GM23248 (cell line): ENCODE results near the gene CAPN13. TPM values are rescaled to one million over a fixed set of nuclear protein-coding genes. Genes with fewer than 3 reads are reported as not detected.

ENCODE experiments used
- DNase-seq: peaks from one replicate; pipeline ENCODE4 v3.0.0-alpha.2; 2015
- H2AFZ ChIP-seq: fragments of 200-600 bp; sonication (generic); 2 replicates; pipeline ENCODE4 v1.6.1; 2016; ENCODE audit warnings: antibody characterized with exemption
- H3F3A ChIP-seq: fragments of 200-600 bp; sonication (generic); 2 replicates; pipeline ENCODE4 v1.6.1; 2016; ENCODE audit warnings: mild to moderate bottlenecking, antibody characterized with exemption, mixed run types; ENCODE audit not compliant: insufficient read depth
- H3K27ac ChIP-seq: fragments of 200-600 bp; sonication (generic); 2 replicates; pipeline ENCODE4 v1.5.1; 2016; ENCODE audit warnings: mild to moderate bottlenecking
- H3K27me3 ChIP-seq: fragments of 200-600 bp; sonication (generic); replicated peaks from 2 replicates; pipeline ENCODE4 v1.6.1; 2016; ENCODE audit warnings: mild to moderate bottlenecking; ENCODE audit not compliant: insufficient read depth
- H3K36me3 ChIP-seq: fragments of 200-600 bp; sonication (generic); 2 replicates; pipeline ENCODE4 v1.6.1; 2016; ENCODE audit warnings: low read depth, mild to moderate bottlenecking
- H3K4me1 ChIP-seq: fragments of 200-600 bp; sonication (generic); 2 replicates; pipeline ENCODE4 v1.6.1; 2016; ENCODE audit warnings: mild to moderate bottlenecking; ENCODE audit not compliant: insufficient read depth
- H3K4me2 ChIP-seq: fragments of 200-600 bp; sonication (generic); one replicate; pipeline ENCODE4 v1.6.1; 2016; ENCODE audit warnings: mild to moderate bottlenecking; ENCODE audit not compliant: unreplicated experiment
- H3K4me3 ChIP-seq: fragments of 200-600 bp; sonication (generic); 2 replicates; pipeline ENCODE4 v1.5.1; 2016; ENCODE audit warnings: mild to moderate bottlenecking
- H3K79me2 ChIP-seq: fragments of 200-600 bp; sonication (generic); 2 replicates; pipeline ENCODE4 v1.6.1; 2016; ENCODE audit warnings: mild to moderate bottlenecking; ENCODE audit not compliant: insufficient read depth
- H3K9ac ChIP-seq: fragments of 200-600 bp; sonication (generic); 2 replicates; pipeline ENCODE4 v1.6.1; 2016; ENCODE audit warnings: mild to moderate bottlenecking
- H3K9me2 ChIP-seq: fragments of 200-600 bp; sonication (generic); 2 replicates; pipeline ENCODE4 v1.6.1; 2016; ENCODE audit warnings: mixed run types, mild to moderate bottlenecking, moderate library complexity; ENCODE audit not compliant: insufficient read depth
- H3K9me3 ChIP-seq: fragments of 200-600 bp; sonication (generic); one replicate; pipeline ENCODE4 v1.6.1; 2017; ENCODE audit warnings: low read depth
- H4K20me1 ChIP-seq: fragments of 200-600 bp; sonication (generic); 2 replicates; pipeline ENCODE4 v1.6.0; 2016; ENCODE audit not compliant: insufficient read depth
- EZH2 ChIP-seq: fragments of 200-600 bp; sonication (generic); IDR thresholded peaks from 2 replicates; pipeline ENCODE4 v1.6.1; 2018; ENCODE audit warnings: antibody characterized with exemption, mild to moderate bottlenecking; ENCODE audit not compliant: insufficient read depth, poor library complexity, severe bottlenecking
- EZH2phosphoT487 ChIP-seq: fragments of 200-600 bp; sonication (generic); IDR thresholded peaks from 2 replicates; pipeline ENCODE4 v1.6.1; 2018; ENCODE audit warnings: antibody characterized with exemption, moderate library complexity, mild to moderate bottlenecking, low read depth; ENCODE audit not compliant: insufficient read depth
- WGBS, 2 experiments: methylation state at CpG; one replicate each; pipeline ENCODE4 v1.1.6; 2015 to 2017; ENCODE audit warnings: low lambda C conversion rate in 2 of 2, low coverage in 1 of 2; ENCODE audit errors: missing lambda C conversion rate in 2 of 2; 5-methylcytosine and 5-hydroxymethylcytosine counted together
- in situ Hi-C: fragments of 300-500 bp; cut with MboI; formaldehyde crosslinking; loops from 2 replicates; pipeline ENCODE4 v1.15.0; 2020
- polyA plus RNA-seq: library from polyadenylated mRNA; unstranded; fragments of >200 nt; fragmentation: Nextera tagmentation; extraction: Ambion mirVana; gene quantifications from 2 replicates; pipeline ENCODE4 v1.2.1, GENCODE V29; 2016
- total RNA-seq: library from RNA; depleted of rRNA; stranded (reverse); fragments of >200 nt; shearing (Covaris generic); gene quantifications from 2 replicates; pipeline ENCODE4 v1.2.3, GENCODE V29; 2014

The CAPN13 gene
- total and polyA plus RNA-seq, 2 experiments from 2014 or later, result not detected

DNA sequence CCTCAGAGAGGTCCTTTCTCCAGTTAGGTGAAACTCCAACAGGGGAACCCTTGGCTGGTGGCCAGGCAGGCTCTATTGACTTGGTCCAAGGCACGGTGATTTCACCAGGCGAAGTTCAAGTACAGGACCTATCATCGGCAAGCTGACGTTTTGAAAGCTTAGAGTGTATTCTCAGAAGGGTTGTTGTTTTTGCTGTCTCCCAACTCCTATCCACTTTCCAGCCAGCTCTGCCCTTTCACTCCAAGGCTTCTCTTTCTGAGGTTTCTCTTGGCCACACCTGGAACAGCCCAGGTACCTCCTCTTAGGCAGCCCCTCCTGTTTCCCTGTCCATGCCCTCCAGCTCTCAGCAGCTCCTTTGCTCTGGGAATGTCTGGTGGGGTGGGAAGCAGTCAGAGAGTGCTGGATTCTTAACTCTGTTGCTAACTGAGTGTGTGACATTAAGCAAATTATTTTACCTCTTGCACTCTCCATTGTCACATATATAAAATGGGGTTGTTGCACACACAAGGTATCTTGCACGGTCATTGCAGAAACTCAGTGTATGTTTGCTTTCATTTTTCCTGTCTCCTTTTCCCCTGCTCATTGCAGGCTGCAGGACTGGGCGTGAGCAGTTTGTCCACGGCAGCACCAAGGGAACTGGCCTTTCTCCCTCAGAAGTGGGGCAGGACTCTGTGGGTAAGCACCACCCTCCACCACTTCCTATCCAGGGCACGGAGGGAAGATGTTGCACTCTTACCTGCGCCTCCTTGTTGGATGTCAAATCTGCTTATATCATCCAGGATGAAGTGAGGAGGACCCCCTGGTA, 30.2 kb downstream of the CAPN13 start:
- no peaks in the 10 kb centered on the region for H3K79me2 ChIP-seq
- no peaks in the 10 kb centered on the region for H3K36me3 ChIP-seq
- H3K4me2 ChIP-seq, result no peak overlapping the region
- TF ChIP-seq EZH2 (no peak), EZH2phosphoT487 (no peak)
- no peaks in the 10 kb centered on the region for H3K9me3 ChIP-seq
- WGBS, 2 experiments, result 53 to 59% methylated on average over 9 of the region's 9 CpGs
- no peaks in the 10 kb centered on the region for H3K4me1 ChIP-seq
- no peaks in the 10 kb centered on the region for H4K20me1 ChIP-seq
- in situ Hi-C loops, result no loop called here
- no peak overlapping the region for H3K9ac ChIP-seq
- H3F3A ChIP-seq, result no peaks in the 10 kb centered on the region
- H3K9me2 ChIP-seq, result no peaks in the 10 kb centered on the region
- no peak overlapping the region for H2AFZ ChIP-seq
- no peak overlapping the region for H3K27ac ChIP-seq
- no peak for DNase-seq
- no peak overlapping the region for H3K4me3 ChIP-seq
- peaks cover 53% of the 10 kb centered on the region for H3K27me3 ChIP-seq

DNA sequence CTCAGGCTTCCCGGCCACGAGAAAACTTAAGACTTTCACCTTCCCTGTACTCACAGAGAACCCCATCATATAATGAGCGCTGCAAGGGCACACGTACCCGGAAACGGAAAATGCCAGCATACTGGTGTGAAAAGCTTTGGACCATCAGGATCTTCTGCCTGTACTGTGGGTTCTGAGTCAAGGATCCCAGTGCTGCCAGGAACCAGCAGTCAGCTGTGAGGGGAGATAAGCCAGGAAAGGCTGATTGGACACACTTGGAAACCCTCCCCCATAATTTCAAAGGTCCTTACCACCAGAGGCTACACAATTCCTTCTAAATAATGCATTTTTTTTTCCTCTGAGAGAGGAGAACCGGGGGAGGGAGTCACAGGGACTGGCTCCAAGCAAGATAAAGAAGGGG, 31.4 kb downstream of the CAPN13 start:
- H3K9me2 ChIP-seq, result no peaks in the 10 kb centered on the region
- 26 to 32% methylated on average over 7 of the region's 7 CpGs for WGBS, 2 experiments
- H3K9me3 ChIP-seq, result no peaks in the 10 kb centered on the region
- in situ Hi-C loops, result no loop called here
- no peaks in the 10 kb centered on the region for H3K4me1 ChIP-seq
- H2AFZ ChIP-seq, result no peak overlapping the region
- H3K4me3 ChIP-seq, result no peak overlapping the region
- H3K36me3 ChIP-seq, result no peaks in the 10 kb centered on the region
- H4K20me1 ChIP-seq, result no peaks in the 10 kb centered on the region
- H3F3A ChIP-seq, result no peaks in the 10 kb centered on the region
- no peaks in the 10 kb centered on the region for H3K79me2 ChIP-seq
- H3K27me3 ChIP-seq, result peaks cover 56% of the 10 kb centered on the region
- H3K4me2 ChIP-seq, result no peak overlapping the region
- DNase-seq, result no peak
- H3K9ac ChIP-seq, result no peak overlapping the region
- H3K27ac ChIP-seq, result no peak overlapping the region
- TF ChIP-seq EZH2phosphoT487 (no peak), EZH2 (no peak)

DNA sequence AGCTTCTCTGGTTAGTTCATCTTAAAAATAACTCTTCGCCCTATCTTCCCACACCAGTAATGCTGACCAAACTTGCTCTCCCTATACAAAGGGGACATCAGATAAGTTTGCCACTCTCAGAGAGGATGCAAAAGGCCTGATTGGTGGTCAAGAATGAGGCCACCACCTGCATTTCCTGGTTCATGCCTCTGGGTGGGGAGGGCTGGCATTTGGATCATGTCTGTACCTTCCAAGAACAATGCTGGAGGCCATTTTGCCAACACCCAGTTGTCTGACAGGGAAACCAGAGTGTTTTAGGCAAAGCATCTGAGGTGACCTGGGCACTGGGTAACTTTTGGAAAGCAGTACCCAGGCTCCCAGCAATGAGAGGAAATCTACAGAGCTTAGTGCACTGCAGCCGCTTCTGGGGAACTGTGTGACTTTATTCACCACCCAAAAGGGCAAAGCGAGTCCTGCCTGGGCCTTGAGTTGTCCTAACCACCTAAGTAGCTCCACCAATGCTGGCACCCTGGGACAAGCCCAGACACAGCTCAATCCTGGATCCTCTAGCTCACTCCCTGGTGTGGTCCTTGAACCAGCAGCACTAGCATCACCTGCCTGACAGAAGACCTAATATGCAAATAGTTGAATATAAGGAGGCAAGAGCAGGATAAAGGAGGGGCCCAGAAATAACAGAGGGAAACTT, 35.1 kb downstream of the CAPN13 start:
- in situ Hi-C loops, result no loop called here
- H3K27me3 ChIP-seq, result peaks cover 44% of the 10 kb centered on the region
- no peaks in the 10 kb centered on the region for H3K36me3 ChIP-seq

DNA sequence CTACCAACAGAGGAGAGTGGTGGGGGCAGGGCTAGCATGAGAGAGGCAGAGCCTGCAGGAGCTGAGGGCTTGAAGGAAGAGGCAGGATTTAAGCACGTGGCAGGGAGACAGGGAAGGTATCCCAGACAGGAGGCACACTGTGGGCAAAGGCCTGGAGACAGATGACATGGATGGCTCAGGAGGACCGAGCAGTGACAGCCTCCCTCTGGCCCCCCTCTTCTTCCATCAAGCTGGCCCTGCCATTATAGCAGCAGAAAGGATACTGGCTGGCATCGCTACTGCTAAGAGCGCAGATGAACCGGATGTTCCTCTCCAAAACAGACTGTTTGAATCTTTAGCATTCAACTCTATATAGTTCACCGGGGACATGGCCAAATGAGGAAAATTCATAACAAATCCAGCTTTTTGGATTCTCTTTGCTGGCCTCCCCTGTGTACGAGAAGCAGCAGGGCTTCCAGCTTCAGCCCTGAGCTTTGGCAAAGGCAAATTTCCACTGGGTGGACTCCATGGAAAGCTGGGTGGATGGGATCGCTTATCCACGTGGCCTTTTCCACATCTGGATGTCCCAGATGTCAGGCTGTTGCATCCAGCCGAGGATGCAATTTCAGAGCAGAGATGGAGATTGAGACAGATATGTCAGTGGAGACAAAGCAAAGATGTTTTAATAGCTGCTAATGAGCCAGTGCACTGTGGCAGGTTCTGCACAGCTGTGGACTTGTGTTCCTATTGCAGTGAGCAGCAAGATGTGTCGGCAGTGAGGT, 36.2 kb downstream of the CAPN13 start:
- no peak overlapping the region for H3K4me3 ChIP-seq
- 9 to 12% methylated on average over 11 of the region's 11 CpGs for WGBS, 2 experiments
- no peak overlapping the region for H2AFZ ChIP-seq
- no peak for TF ChIP-seq EZH2
- TF ChIP-seq EZH2phosphoT487, result no peak
- H3K27me3 ChIP-seq, result peaks cover 43% of the 10 kb centered on the region
- no peak for DNase-seq
- no peak overlapping the region for H3K4me2 ChIP-seq
- in situ Hi-C loops, result no loop called here
- H3K9me3 ChIP-seq, result no peaks in the 10 kb centered on the region
- no peaks in the 10 kb centered on the region for H3K4me1 ChIP-seq
- no peaks in the 10 kb centered on the region for H4K20me1 ChIP-seq
- H3K9ac ChIP-seq, result no peak overlapping the region
- H3K9me2 ChIP-seq, result no peaks in the 10 kb centered on the region
- H3F3A ChIP-seq, result no peaks in the 10 kb centered on the region
- no peaks in the 10 kb centered on the region for H3K36me3 ChIP-seq
- no peaks in the 10 kb centered on the region for H3K79me2 ChIP-seq
- no peak overlapping the region for H3K27ac ChIP-seq

More for the DNA sequence above, 35.1 kb downstream of the CAPN13 start:
- TF ChIP-seq EZH2, result no peak
- no peak for TF ChIP-seq EZH2phosphoT487
- Histone ChIP-seq H3K9me2 (no peaks in the 10 kb centered on the region), H3F3A (no peaks in the 10 kb centered on the region), H3K4me1 (no peaks in the 10 kb centered on the region), H3K79me2 (no peaks in the 10 kb centered on the region), H3K27ac (no peak overlapping the region), H3K4me2 (no peak overlapping the region), H4K20me1 (no peaks in the 10 kb centered on the region), H3K9ac (no peak overlapping the region), H3K4me3 (no peak overlapping the region), H3K9me3 (no peaks in the 10 kb centered on the region), H2AFZ (no peak overlapping the region)
- WGBS, 2 experiments, result 55 to 61% methylated on average over 3 of the region's 3 CpGs
- no peak for DNase-seq
